Neuronal stem cell (in vitro differentiated cells): ENCODE measurements around the gene LYL1.

Experiments used
- DNase-seq: peaks from one replicate; pipeline ENCODE4 v3.0.0-alpha.2; 2013; ENCODE audit warnings: low spot score
- H2AFZ ChIP-seq: one replicate; pipeline ENCODE4 v1.6.1; 2013; ENCODE audit warnings: mild to moderate bottlenecking, low read length, inconsistent platforms
- H2AK5ac ChIP-seq: 2 replicates; pipeline ENCODE4 v1.6.1; 2013; ENCODE audit warnings: low read depth, mild to moderate bottlenecking, inconsistent platforms, low read length, moderate library complexity, mixed read lengths
- H2BK120ac ChIP-seq: 2 replicates; pipeline ENCODE4 v1.6.1; 2013; ENCODE audit warnings: low read depth, mild to moderate bottlenecking, inconsistent platforms, low read length, moderate library complexity, mixed read lengths
- H2BK12ac ChIP-seq: one replicate; pipeline ENCODE4 v1.6.1; 2013; ENCODE audit warnings: low read length, inconsistent platforms
- H2BK15ac ChIP-seq: 2 replicates; pipeline ENCODE4 v1.6.1; 2013; ENCODE audit warnings: mild to moderate bottlenecking, low read length, inconsistent platforms, mixed read lengths
- H2BK5ac ChIP-seq: one replicate; pipeline ENCODE4 v1.6.1; 2013; ENCODE audit warnings: inconsistent platforms, mild to moderate bottlenecking, low read length, moderate library complexity
- H3K14ac ChIP-seq: one replicate; pipeline ENCODE4 v1.6.1; 2013; ENCODE audit warnings: low read length, inconsistent platforms
- H3K18ac ChIP-seq: 2 replicates; pipeline ENCODE4 v1.6.1; 2013; ENCODE audit warnings: low read length, inconsistent platforms
- H3K23ac ChIP-seq: 2 replicates; pipeline ENCODE4 v1.6.1; 2013; ENCODE audit warnings: low read depth, mild to moderate bottlenecking, mixed read lengths, low read length, inconsistent platforms; ENCODE audit not compliant: poor library complexity
- H3K27ac ChIP-seq: replicated peaks from 3 replicates; pipeline ENCODE4 v1.5.1; 2013; ENCODE audit warnings: low read length, inconsistent platforms
- H3K27me3 ChIP-seq, 3 experiments: 2 replicates each; pipeline ENCODE4 v1.6.1; 2013; ENCODE audit warnings: low read length in 3 of 3, mild to moderate bottlenecking in 2 of 3, inconsistent platforms in 1 of 3, low read depth in 1 of 3, mixed read lengths in 1 of 3, moderate library complexity in 1 of 3; ENCODE audit not compliant: control insufficient read depth in 3 of 3, insufficient read depth in 3 of 3
- H3K36me3 ChIP-seq, 2 donors: replicated peaks in 1 of 2; 2 replicates each; pipeline ENCODE4 v1.6.1; 2013; ENCODE audit warnings: low read length in 2 of 2; ENCODE audit not compliant: control insufficient read depth in 2 of 2, insufficient read depth in 2 of 2
- H3K4ac ChIP-seq: 2 replicates; pipeline ENCODE4 v1.6.1; 2013; ENCODE audit warnings: inconsistent platforms, mild to moderate bottlenecking, low read length, moderate library complexity
- H3K4me1 ChIP-seq, 2 donors: 1 replicate in 1 of 2; 2 replicates in 1 of 2; pipeline ENCODE4 v1.6.1; 2013; ENCODE audit warnings: low read length in 2 of 2, low read depth in 1 of 2; ENCODE audit not compliant: control insufficient read depth in 2 of 2, insufficient read depth in 1 of 2
- H3K4me2 ChIP-seq: one replicate; pipeline ENCODE4 v1.6.1; 2013; ENCODE audit warnings: mild to moderate bottlenecking, low read length, inconsistent platforms; ENCODE audit not compliant: insufficient read depth, poor library complexity, severe bottlenecking
- H3K4me3 ChIP-seq, 2 donors: 2 replicates each; pipeline ENCODE4 v1.5.1; 2013; ENCODE audit warnings: low read length in 2 of 2, mild to moderate bottlenecking in 2 of 2, inconsistent platforms in 1 of 2, moderate library complexity in 1 of 2
- H3K79me1 ChIP-seq: one replicate; pipeline ENCODE4 v1.6.1; 2013; ENCODE audit warnings: low read depth, mild to moderate bottlenecking, inconsistent platforms, low read length, moderate library complexity
- H3K9ac ChIP-seq: one replicate; pipeline ENCODE4 v1.6.1; 2013; ENCODE audit warnings: mild to moderate bottlenecking, low read depth, low read length, inconsistent platforms; ENCODE audit not compliant: poor library complexity
- H3K9me3 ChIP-seq, 2 donors: replicated peaks in 1 of 2; 2 replicates each; pipeline versions ENCODE3 to v1.6.1; 2013; ENCODE audit warnings: low read length in 2 of 2, mild to moderate bottlenecking in 2 of 2, inconsistent platforms in 1 of 2, low read depth in 1 of 2, mixed read lengths in 1 of 2, moderate library complexity in 1 of 2; ENCODE audit not compliant: control insufficient read depth in 2 of 2, insufficient read depth in 1 of 2
- H4K8ac ChIP-seq: one replicate; pipeline ENCODE4 v1.6.1; 2013; ENCODE audit warnings: low read depth, mild to moderate bottlenecking, inconsistent platforms, low read length, moderate library complexity
- H4K91ac ChIP-seq: one replicate; pipeline ENCODE4 v1.6.1; 2013; ENCODE audit warnings: low read length, low read depth, mild to moderate bottlenecking, inconsistent platforms; ENCODE audit not compliant: poor library complexity
- WGBS, 2 donors: extraction: QIAGEN DNeasy Blood & Tissue Kit; methylation state at CpG; one replicate each; pipeline ENCODE4 v1.1.7; 2013; ENCODE audit warnings: missing lambda C conversion rate in 2 of 2, mixed read lengths in 1 of 2; ENCODE audit not compliant: insufficient read length in 2 of 2, insufficient replicate concordance in 1 of 2; ENCODE audit errors: extremely low coverage in 2 of 2; 5-methylcytosine and 5-hydroxymethylcytosine counted together

The LYL1 gene

GRCh38 chr19:13066226-13066625 lies 36.4 kb downstream of the LYL1 start:
- DNase-seq, result no peak
- Histone ChIP-seq H3K79me1 (no peaks in the 10 kb centered on the region), H2AK5ac (no peak overlapping the region), H2BK5ac (no peak overlapping the region), H2BK15ac (no peak overlapping the region), H4K91ac (no peak overlapping the region), H3K27ac (no peak overlapping the region), H3K14ac (no peak overlapping the region), H3K18ac (no peak overlapping the region), H4K8ac (no peak overlapping the region), H2AFZ (no peak overlapping the region), H3K4ac (no peak overlapping the region), H3K4me3 (no peak overlapping the region), H3K4me1 (peaks cover 1 to 3% of the 10 kb centered on the region in 2 donors), H3K36me3 (no peaks in the 10 kb centered on the region), H3K9me3 (no peaks in the 10 kb centered on the region), H3K27me3 (peaks cover 4 to 100% (median 30%) of the 10 kb centered on the region in 3 experiments), H3K9ac (no peak overlapping the region), H2BK12ac (no peak overlapping the region), H3K4me2 (no peak overlapping the region), H2BK120ac (no peak overlapping the region), H3K23ac (no peak overlapping the region)
- WGBS, 2 donors, result no CpG with 5 or more reads among the region's 5 CpGs

- Histone ChIP-seq H3K79me1 (no peaks in the 10 kb centered on the region), H3K9ac (no peak overlapping the region), H3K23ac (no peak overlapping the region), H2AFZ (no peak overlapping the region), H3K18ac (no peak overlapping the region), H3K4me2 (no peak overlapping the region), H3K4me1 (peaks cover 8 to 11% of the 10 kb centered on the region in 2 donors), H3K36me3 (no peaks in the 10 kb centered on the region), H3K27ac (no peak overlapping the region), H3K27me3 (peaks cover 9 to 100% (median 50%) of the 10 kb centered on the region in 3 experiments), H4K8ac (no peak overlapping the region), H3K4ac (no peak overlapping the region), H4K91ac (no peak overlapping the region), H3K4me3 (no peak overlapping the region), H3K14ac (no peak overlapping the region), H2BK120ac (no peak overlapping the region), H2BK12ac (no peak overlapping the region), H2BK5ac (no peak overlapping the region), H3K9me3 (no peaks in the 10 kb centered on the region), H2BK15ac (no peak overlapping the region), H2AK5ac (peak overlapping the region; percentile 19)
- no CpG with 5 or more reads among the region's 6 CpGs for WGBS, 2 donors
- DNase-seq, result no peak
These were observed 38.6 kb downstream of the LYL1 start for GRCh38 chr19:13064092-13064489.

- Histone ChIP-seq H3K79me1 (no peaks in the 10 kb centered on the region), H3K4me3 (no peak overlapping the region), H3K27ac (no peak overlapping the region), H3K9ac (no peak overlapping the region), H3K4me1 (peaks cover 8 to 13% of the 10 kb centered on the region in 2 donors), H2BK120ac (no peak overlapping the region), H2BK15ac (no peak overlapping the region), H2AFZ (no peak overlapping the region), H3K18ac (no peak overlapping the region), H3K27me3 (peaks cover 9 to 100% (median 55%) of the 10 kb centered on the region in 3 experiments), H3K23ac (no peak overlapping the region), H2BK12ac (no peak overlapping the region), H3K4me2 (no peak overlapping the region), H3K36me3 (no peaks in the 10 kb centered on the region), H2BK5ac (no peak overlapping the region), H4K8ac (no peak overlapping the region), H2AK5ac (peak overlapping the region; percentile 19), H3K9me3 (no peaks in the 10 kb centered on the region), H3K14ac (no peak overlapping the region), H3K4ac (no peak overlapping the region), H4K91ac (no peak overlapping the region)
- WGBS, 2 donors, result no CpG with 5 or more reads among the region's 5 CpGs
- no peak for DNase-seq
These were observed 39.1 kb downstream of the LYL1 start for GRCh38 chr19:13063461-13064091.

GRCh38 chr19:13062317-13062716 lies 40.3 kb downstream of the LYL1 start:
- DNase-seq, result no peak
- H3K9me3 ChIP-seq, result no peaks in the 10 kb centered on the region

More at GRCh38 chr19:13062317-13062716, 40.3 kb downstream of the LYL1 start:
- Histone ChIP-seq H3K4ac (no peak overlapping the region), H3K4me3 (no peak overlapping the region), H3K4me1 (peaks cover 8 to 13% of the 10 kb centered on the region in 2 donors), H3K14ac (no peak overlapping the region), H3K9ac (no peak overlapping the region), H2AFZ (no peak overlapping the region), H2BK120ac (no peak overlapping the region), H2BK15ac (no peak overlapping the region), H2BK5ac (no peak overlapping the region), H2BK12ac (no peak overlapping the region), H4K91ac (no peak overlapping the region), H3K18ac (no peak overlapping the region), H3K4me2 (no peak overlapping the region), H3K27me3 (peaks cover 12 to 100% (median 66%) of the 10 kb centered on the region in 3 experiments), H3K27ac (no peak overlapping the region), H4K8ac (no peak overlapping the region), H2AK5ac (no peak overlapping the region), H3K23ac (no peak overlapping the region), H3K36me3 (no peaks in the 10 kb centered on the region), H3K79me1 (no peaks in the 10 kb centered on the region)
